Mammary epithelial cell (primary cell): ENCODE data around the gene SLC25A39.

Source experiments
- CTCF ChIP-seq, 2 donors: IDR thresholded peaks in 1 of 2; conservative IDR thresholded peaks in 1 of 2; 2 replicates each; pipeline ENCODE4 v1.5.1; 2011 to 2012; ENCODE audit warnings: inconsistent platforms in 2 of 2, low read length in 2 of 2, mild to moderate bottlenecking in 2 of 2, control low read depth in 1 of 2, low read depth in 1 of 2; ENCODE audit not compliant: insufficient read depth in 1 of 2; ENCODE audit errors: extremely low read depth in 1 of 2
- EZH2 ChIP-seq: IDR thresholded peaks from 2 replicates; pipeline ENCODE4 v1.6.1; 2012; ENCODE audit warnings: low read length, inconsistent platforms, borderline replicate concordance

GRCh38 chr17:44348234-44348987, 23.8 kb upstream of the SLC25A39 start:
- TF ChIP-seq CTCF (conservative IDR thresholded peaks at IDR 0.05 in 1 of 2, IDR thresholded peaks at IDR 0.05 in 1 of 2; ENCODE audit: extremely low read depth in 1 of 2, insufficient read depth in 1 of 2, low read depth in 1 of 2, low read length in 2 of 2) (no peak), EZH2 (no peak)
